Renal pelvis (tissue), 4 donors: ENCODE data around the gene ANKRD33. TPM values are rescaled to one million over a fixed set of nuclear protein-coding genes. Genes with fewer than 3 reads are reported as not detected.
"Not testable (repeated sequence)": the region's sequence is repeated elsewhere in the genome, so short reads cannot be mapped to it uniquely, and the experiment has no call there.

Source experiments
- DNase-seq: peaks from one replicate; pipeline ENCODE4 v3.0.0-alpha.2; 2013
- polyA plus RNA-seq, 3 donors: library from polyadenylated mRNA; unstranded; fragments of 120-200 nt; gene quantifications; one replicate each; pipeline ENCODE4 v1.2.1, GENCODE V29; 2013; ENCODE audit not compliant: insufficient read length in 3 of 3

The ANKRD33 gene
- polyA plus RNA-seq, 3 donors: 0.14 to 0.73 (median 0.53) TPM

GRCh38 chr12:51874000-51874399 is 13.9 kb upstream of the ANKRD33 start:
- no peak for DNase-seq

- DNase-seq: no peak
These were observed 13.4 kb upstream of the ANKRD33 start for GRCh38 chr12:51874486-51874885.

GRCh38 chr12:51879102-51879501 is 8.8 kb upstream of the ANKRD33 start:
- no peak for DNase-seq

GRCh38 chr12:51883295-51883694 is 4.6 kb upstream of the ANKRD33 start:
- DNase-seq: no peak

GRCh38 chr12:51883998-51884675 is 3.8 kb upstream of the ANKRD33 start:
- DNase-seq: no peak

- DNase-seq: no peak
These were observed 3.1 kb upstream of the ANKRD33 start for GRCh38 chr12:51884676-51885229.

- DNase-seq: not testable (repeated sequence)
These were observed 2.4 kb upstream of the ANKRD33 start for GRCh38 chr12:51885294-51886020.

- DNase-seq: no peak
These were observed 1.7 kb upstream of the ANKRD33 start for GRCh38 chr12:51886021-51886710.

GRCh38 chr12:51888316-51889215 is 663 bp downstream of the ANKRD33 start:
- DNase-seq: no peak

- DNase-seq: no peak
These were observed 1.6 kb downstream of the ANKRD33 start for GRCh38 chr12:51889216-51890132.

- no peak for DNase-seq
These were observed 2.2 kb downstream of the ANKRD33 start for GRCh38 chr12:51890133-51890464.

GRCh38 chr12:51890511-51891171 is 2.7 kb downstream of the ANKRD33 start:
- no peak for DNase-seq

- DNase-seq: no peak
These were observed 3.9 kb downstream of the ANKRD33 start for GRCh38 chr12:51891843-51892242.

- no peak for DNase-seq
These were observed 5.9 kb downstream of the ANKRD33 start for GRCh38 chr12:51893786-51894185.

- no peak for DNase-seq
These were observed 7.7 kb downstream of the ANKRD33 start for GRCh38 chr12:51895378-51896135.

- no peak for DNase-seq
These were observed 8.3 kb downstream of the ANKRD33 start for GRCh38 chr12:51896236-51896635.

GRCh38 chr12:51897181-51897580 is 9.3 kb downstream of the ANKRD33 start:
- no peak for DNase-seq

- DNase-seq: no peak
These were observed 10.6 kb downstream of the ANKRD33 start for GRCh38 chr12:51898506-51898905.

GRCh38 chr12:51898937-51899336 is 11.0 kb downstream of the ANKRD33 start:
- no peak for DNase-seq
